Testis (tissue), 3 donors: ENCODE measurements around the gene PHF2. TPM values are rescaled to one million over a fixed set of nuclear protein-coding genes. Genes with fewer than 3 reads are reported as not detected.

Experiments
- DNase-seq: peaks from one replicate; pipeline ENCODE4 v3.0.0-alpha.2; 2019
- H3K27ac ChIP-seq, 2 donors: fragments of 200-600 bp; sonication (generic); one replicate each; pipeline ENCODE4 v1.5.1; 2019
- H3K27me3 ChIP-seq: fragments of 200-600 bp; sonication (generic); one replicate; pipeline ENCODE4 v1.5.1; 2019
- H3K36me3 ChIP-seq: fragments of 200-600 bp; sonication (generic); one replicate; pipeline ENCODE4 v1.5.1; 2017; ENCODE audit warnings: low read depth; ENCODE audit errors: missing control alignments
- H3K4me1 ChIP-seq: fragments of 200-600 bp; sonication (generic); one replicate; pipeline ENCODE4 v1.5.1; 2019
- H3K4me3 ChIP-seq, 2 donors: fragments of 200-600 bp; sonication (generic); one replicate each; pipeline ENCODE4 v1.5.1; 2017 to 2019
- H3K9me3 ChIP-seq: fragments of 200-600 bp; sonication (generic); one replicate; pipeline ENCODE4 v1.5.1; 2017
- POLR2A ChIP-seq: fragments of 450-650 bp; IDR thresholded peaks from one replicate; pipeline ENCODE4 v1.6.1; 2017; ENCODE audit warnings: antibody characterized with exemption, mild to moderate bottlenecking, moderate library complexity
- WGBS, 2 donors: methylation state at CpG; one replicate each; pipeline ENCODE4 v1.1.5; 2018; 5-methylcytosine and 5-hydroxymethylcytosine counted together
- intact Hi-C: fragments of 100-400 bp; cut with DNase I; formaldehyde crosslinking; loops from one replicate; pipeline ENCODE4 v1.15.1; 2023; ENCODE audit warnings: low total_unique reads
- polyA plus RNA-seq: library from polyadenylated mRNA; stranded (reverse); fragments of 350-450 nt; fragmentation: Illumina TruSeq; extraction: RNeasy Lipid Tissue Mini Kit (QIAGEN cat#74804); gene quantifications from one replicate; pipeline ENCODE4 v1.2.3, GENCODE V29; 2014; ENCODE audit warnings: low read depth, low replicate concordance; ENCODE audit not compliant: insufficient read depth
- total RNA-seq, 2 donors: library from RNA; depleted of rRNA; stranded (reverse); fragments of >200 nt; gene quantifications; one replicate each; pipeline ENCODE4 v1.2.3, GENCODE V29; 2016
- TF ChIP-seq, protein P1 (sequence below), 3 experiments: fragments of 450-650 bp in 2 of 3; fragments of 200-600 bp in 1 of 3; sonication (generic) in 1 of 3; IDR thresholded peaks; one replicate each; pipeline ENCODE4 v1.5.1; 2016 to 2019; ENCODE audit warnings: antibody characterized with exemption in 3 of 3, mild to moderate bottlenecking in 2 of 3, moderate library complexity in 1 of 3

PHF2 gene
- total and polyA plus RNA-seq, 3 donors from 2014 or later, result 19.6 to 22.1 (median 20.6) TPM

DNA sequence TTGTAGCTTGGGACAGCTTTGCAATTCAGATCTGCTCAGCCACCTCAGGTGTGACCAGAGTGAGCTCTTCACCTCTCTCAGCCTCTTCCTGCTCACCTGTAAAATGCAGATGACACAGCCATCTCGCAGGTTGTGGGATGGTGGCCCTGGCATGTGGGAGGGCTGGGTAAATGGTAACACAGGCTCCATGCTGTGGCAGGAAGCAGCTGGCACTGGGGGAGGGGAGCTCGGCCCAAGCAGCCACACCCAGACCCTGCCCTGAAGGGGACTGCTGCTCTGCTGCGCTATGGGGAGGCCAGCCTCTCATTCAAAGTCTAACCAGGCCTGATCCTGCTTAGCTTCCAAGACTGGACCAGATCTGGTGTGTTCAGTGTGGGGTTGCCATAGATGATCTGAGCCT, 24.1 kb downstream of the PHF2 start:
- intact Hi-C loops, result no loop called here
- TF ChIP-seq, protein P1, sequence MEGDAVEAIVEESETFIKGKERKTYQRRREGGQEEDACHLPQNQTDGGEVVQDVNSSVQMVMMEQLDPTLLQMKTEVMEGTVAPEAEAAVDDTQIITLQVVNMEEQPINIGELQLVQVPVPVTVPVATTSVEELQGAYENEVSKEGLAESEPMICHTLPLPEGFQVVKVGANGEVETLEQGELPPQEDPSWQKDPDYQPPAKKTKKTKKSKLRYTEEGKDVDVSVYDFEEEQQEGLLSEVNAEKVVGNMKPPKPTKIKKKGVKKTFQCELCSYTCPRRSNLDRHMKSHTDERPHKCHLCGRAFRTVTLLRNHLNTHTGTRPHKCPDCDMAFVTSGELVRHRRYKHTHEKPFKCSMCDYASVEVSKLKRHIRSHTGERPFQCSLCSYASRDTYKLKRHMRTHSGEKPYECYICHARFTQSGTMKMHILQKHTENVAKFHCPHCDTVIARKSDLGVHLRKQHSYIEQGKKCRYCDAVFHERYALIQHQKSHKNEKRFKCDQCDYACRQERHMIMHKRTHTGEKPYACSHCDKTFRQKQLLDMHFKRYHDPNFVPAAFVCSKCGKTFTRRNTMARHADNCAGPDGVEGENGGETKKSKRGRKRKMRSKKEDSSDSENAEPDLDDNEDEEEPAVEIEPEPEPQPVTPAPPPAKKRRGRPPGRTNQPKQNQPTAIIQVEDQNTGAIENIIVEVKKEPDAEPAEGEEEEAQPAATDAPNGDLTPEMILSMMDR (IDR thresholded peaks at IDR 0.05), result no peak
- no peak for TF ChIP-seq POLR2A

GRCh38 chr9:93601063-93601462, 24.7 kb downstream of the PHF2 start:
- intact Hi-C loops, result no loop called here
- TF ChIP-seq POLR2A, result no peak
- TF ChIP-seq, protein P1 (IDR thresholded peaks at IDR 0.05), result no peak
- H3K4me1 ChIP-seq, result no peaks in the 10 kb centered on the region
- H3K9me3 ChIP-seq, result no peaks in the 10 kb centered on the region
- no peaks in the 10 kb centered on the region for H3K36me3 ChIP-seq
- no peak for DNase-seq
- no peak overlapping the region for H3K4me3 ChIP-seq
- no peak overlapping the region for H3K27ac ChIP-seq
- no peaks in the 10 kb centered on the region for H3K27me3 ChIP-seq
- WGBS, 2 donors, result 87 to 90% methylated on average over 4 of the region's 4 CpGs

More for the DNA sequence above, 24.1 kb downstream of the PHF2 start:
- Histone ChIP-seq H3K4me1 (no peaks in the 10 kb centered on the region), H3K4me3 (no peak overlapping the region), H3K27ac (no peak overlapping the region), H3K9me3 (no peaks in the 10 kb centered on the region), H3K27me3 (no peaks in the 10 kb centered on the region), H3K36me3 (no peaks in the 10 kb centered on the region)
- 57 to 75% methylated on average over 3 of the region's 3 CpGs for WGBS, 2 donors
- DNase-seq, result no peak

GRCh38 chr9:93601666-93602065, 25.3 kb downstream of the PHF2 start:
- Histone ChIP-seq H3K27ac (no peak overlapping the region), H3K9me3 (no peaks in the 10 kb centered on the region), H3K4me1 (no peaks in the 10 kb centered on the region), H3K36me3 (no peaks in the 10 kb centered on the region), H3K4me3 (no peak overlapping the region), H3K27me3 (no peaks in the 10 kb centered on the region)
- DNase-seq, result no peak
- intact Hi-C loops, result no loop called here
- WGBS, 2 donors, result 82 to 84% methylated on average over 4 to 5 of the region's 5 CpGs
- TF ChIP-seq, protein P1 (IDR thresholded peaks at IDR 0.05), result no peak
- TF ChIP-seq POLR2A, result no peak

GRCh38 chr9:93603011-93603410, 26.6 kb downstream of the PHF2 start:
- Histone ChIP-seq H3K4me3 (no peak overlapping the region), H3K36me3 (no peaks in the 10 kb centered on the region), H3K27ac (no peak overlapping the region), H3K4me1 (no peaks in the 10 kb centered on the region), H3K27me3 (no peaks in the 10 kb centered on the region), H3K9me3 (no peaks in the 10 kb centered on the region)
- no peak for DNase-seq
- no peak for TF ChIP-seq POLR2A
- TF ChIP-seq, protein P1 (IDR thresholded peaks at IDR 0.05), result no peak
- intact Hi-C loops, result no loop called here
- 82 to 91% methylated on average over 15 of the region's 15 CpGs for whole genome bisulfite sequencing, 2 donors

- Histone ChIP-seq H3K9me3 (no peaks in the 10 kb centered on the region), H3K4me3 (no peak overlapping the region), H3K27ac (no peak overlapping the region), H3K36me3 (no peaks in the 10 kb centered on the region), H3K27me3 (no peaks in the 10 kb centered on the region), H3K4me1 (no peaks in the 10 kb centered on the region)
- intact Hi-C loops, result no loop called here
- DNase-seq, result no peak
- 51 to 70% methylated on average over 4 of the region's 4 CpGs for WGBS, 2 donors
- no peak for TF ChIP-seq POLR2A
Observed at GRCh38 chr9:93603906-93604326, 27.5 kb downstream of the PHF2 start.
